SW480 (cell line): ENCODE data around the gene SUCLG2.

Source experiments
- DNase-seq: peaks from one replicate; pipeline ENCODE4 v3.0.0-alpha.2; 2016; ENCODE audit warnings: low spot score

The SUCLG2 gene, protein sequence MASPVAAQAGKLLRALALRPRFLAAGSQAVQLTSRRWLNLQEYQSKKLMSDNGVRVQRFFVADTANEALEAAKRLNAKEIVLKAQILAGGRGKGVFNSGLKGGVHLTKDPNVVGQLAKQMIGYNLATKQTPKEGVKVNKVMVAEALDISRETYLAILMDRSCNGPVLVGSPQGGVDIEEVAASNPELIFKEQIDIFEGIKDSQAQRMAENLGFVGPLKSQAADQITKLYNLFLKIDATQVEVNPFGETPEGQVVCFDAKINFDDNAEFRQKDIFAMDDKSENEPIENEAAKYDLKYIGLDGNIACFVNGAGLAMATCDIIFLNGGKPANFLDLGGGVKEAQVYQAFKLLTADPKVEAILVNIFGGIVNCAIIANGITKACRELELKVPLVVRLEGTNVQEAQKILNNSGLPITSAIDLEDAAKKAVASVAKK

DNA sequence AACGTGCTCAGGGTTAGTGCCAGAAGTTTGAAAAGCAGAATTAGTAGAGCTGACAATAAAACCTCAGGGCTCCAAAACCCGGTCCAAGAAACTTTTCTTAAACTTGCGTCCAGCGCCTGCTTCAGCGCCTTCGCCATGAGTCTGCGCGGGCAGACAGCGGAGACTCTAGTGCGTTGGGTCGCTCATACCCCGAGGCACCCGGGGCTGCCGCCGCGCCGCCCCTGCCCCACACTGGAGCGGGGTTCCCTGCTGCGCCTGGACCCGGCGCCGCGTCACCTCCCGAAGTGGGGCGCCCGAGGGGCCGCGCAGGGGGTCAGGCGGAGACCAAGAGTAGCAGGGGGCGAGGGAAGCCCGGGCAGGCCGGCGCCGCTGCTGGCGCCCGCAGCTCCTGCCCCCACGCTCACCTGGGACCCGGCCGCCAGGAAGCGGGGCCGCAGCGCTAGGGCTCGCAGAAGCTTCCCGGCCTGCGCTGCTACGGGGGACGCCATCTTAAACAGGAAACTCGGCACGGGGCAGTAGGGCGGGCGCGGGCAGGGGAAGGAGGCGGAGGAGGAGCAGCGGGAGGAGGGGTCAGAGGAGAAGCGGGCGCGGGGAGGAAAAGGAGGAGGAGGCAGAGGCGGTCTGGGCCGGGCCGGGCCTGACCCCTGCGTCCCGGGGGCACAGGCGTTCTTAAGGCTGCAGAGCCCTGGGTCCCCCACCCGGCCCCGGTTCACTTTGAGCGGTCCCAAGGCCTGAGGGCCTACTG lies at the start of gene SUCLG2:
Gene SUCLG2 (minus strand): TSS at position 514 of the 745 bp plus-strand sequence. CDS start 26 bp downstream, at position 488.
- DNase-seq: peak; percentile 84

DNA sequence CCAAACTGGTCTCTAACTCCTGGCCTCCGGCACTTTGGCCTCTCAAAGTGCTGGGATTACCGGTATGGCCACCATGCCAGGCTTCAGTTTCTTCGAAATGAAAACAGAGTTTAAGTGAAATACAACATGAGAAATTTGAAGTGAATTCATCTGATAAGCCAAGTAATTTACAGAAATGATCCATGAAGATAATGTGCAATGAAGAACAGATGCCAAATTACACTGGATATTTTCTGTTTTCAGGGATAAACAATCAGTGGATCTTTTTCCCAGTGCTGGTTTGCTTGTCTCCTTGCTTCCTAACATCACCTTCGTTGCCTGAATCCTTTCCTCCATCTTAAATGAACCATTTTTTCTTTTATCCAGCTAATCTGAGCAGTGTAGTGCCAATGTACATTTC lies 46.2 kb upstream of the SUCLG2 start:
- no peak for DNase-seq

DNA sequence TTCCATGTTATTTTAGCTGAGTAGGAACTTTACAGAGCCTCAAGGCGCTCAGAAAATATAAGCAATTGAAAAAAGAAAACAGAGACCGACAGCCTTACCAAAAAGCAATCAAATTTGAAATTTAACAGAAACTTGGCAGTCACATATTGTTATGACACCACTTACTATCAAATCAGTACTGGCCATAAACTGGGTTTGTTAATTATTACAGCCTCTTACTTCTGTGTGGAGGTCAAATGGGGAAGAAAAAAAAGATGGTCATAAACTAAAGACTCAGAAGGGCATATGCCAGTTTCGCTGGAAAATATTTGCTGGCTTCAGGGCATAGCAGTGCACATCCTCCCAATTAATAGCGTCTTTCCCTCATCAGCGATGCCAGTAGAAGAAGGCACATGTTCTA lies 45.5 kb upstream of the SUCLG2 start:
- no peak for DNase-seq

DNA sequence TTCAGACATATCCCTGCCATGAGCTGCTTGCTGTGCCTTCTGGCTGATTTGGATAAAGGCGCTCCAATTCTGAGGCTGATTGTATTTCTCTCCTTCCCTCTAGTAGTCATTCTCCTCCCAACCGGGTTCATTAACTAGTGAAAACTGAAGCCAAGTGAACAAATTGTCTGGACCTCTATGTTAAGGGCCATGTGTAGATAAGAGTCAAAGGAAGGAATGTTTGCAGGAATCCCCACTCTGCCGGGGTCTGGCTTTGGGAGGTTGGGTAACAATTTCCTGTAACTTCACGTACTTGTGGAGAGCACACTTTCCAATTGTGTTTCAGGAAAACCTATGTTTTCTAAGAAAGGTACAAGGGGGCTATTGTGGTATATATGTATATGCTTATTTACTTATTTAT lies 38.2 kb upstream of the SUCLG2 start:
- no peak for DNase-seq

DNA sequence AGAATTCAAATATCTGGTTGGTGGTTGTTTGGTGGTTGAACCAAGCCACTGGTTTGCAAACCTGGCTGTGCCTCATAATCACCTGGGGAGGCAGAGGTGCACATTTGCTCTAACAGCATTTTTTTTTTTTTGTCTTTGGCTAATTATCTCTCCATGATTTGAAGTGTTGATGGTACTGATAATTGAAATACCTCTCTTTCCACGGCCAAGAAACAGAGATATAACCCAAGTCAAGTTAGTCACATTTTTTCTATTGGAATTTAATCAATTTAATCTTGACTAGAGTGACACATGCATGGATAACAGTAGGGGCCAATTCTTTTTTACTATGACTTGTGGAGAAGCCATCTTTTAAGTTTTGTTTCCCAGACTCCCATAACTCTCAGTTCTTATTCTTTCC lies 37.5 kb upstream of the SUCLG2 start:
- no peak for DNase-seq

DNA sequence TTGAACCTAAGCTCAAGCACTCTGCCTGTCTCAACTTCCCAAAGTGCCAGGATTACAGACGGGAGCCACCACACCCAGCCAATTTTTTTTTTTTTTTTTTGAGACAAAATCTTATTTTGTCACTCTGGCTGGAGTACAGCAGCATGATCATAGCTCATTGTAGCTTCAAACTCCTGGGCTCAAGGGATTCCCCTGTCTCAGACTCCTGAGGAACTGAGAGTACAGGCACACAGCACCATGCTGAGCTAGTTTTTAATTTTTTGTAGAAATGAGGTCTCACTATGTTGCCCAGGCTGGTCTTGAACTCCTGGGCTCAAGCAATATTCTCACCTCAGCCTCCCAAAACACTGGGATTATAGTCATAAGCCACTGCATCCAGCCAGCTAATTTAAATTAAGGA lies 36.8 kb upstream of the SUCLG2 start:
- DNase-seq: no peak

DNA sequence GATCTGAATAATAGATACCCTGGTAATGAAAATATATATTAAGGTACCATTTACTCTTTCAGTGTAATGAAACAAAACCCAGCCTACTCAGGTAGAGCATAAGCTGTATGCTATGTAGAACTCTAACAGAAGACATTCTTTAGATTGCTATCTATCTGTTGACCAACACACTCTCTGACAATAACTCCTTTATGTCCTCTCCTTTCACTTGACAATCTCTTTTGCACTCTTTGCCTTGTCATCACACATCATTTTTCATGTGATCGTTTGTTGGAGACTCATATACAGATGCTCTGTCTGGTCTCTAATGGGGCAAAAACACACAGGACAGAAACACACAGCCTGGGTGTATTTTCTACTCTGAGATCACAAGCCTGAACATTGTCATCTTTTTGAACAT lies 35.4 kb upstream of the SUCLG2 start:
- DNase-seq: no peak

DNA sequence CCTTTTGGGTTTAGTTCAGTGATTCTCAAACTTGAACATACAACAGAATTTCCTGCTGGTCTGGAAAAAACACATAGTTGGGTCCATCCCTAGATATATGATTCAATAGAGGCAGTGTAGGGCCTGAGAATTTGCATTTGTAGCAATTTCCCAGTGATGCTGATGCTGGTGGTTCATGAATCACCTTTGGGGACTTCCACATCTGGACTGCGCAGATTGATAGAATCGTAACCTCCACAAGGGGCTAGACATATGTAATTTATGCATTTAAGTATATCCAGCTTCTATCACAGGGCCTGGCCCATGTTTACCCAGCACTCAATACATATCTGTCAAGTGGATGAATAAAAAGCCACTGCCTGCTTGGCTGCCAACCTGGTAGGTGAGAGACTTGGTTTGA lies 33.8 kb upstream of the SUCLG2 start:
- no peak for DNase-seq

DNA sequence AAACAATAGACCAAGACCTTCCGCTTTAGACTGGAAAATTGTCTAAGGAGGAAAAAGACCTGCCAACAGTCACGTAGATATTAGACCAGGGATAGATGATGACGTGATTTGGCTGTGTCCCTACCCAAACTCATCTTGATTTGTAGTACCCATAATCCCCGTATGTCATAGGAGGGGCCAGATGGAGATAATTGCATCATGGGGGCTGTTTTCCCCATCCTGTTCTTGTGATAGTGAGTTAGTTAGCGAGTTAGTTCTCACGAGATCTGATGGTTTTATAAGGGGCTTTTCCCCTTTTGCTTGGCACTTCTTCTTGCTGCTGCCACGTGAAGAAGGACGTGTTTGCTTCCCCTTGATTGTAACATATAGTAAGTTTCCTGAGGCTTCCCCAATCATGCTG lies 31.7 kb upstream of the SUCLG2 start:
- DNase-seq: no peak

DNA sequence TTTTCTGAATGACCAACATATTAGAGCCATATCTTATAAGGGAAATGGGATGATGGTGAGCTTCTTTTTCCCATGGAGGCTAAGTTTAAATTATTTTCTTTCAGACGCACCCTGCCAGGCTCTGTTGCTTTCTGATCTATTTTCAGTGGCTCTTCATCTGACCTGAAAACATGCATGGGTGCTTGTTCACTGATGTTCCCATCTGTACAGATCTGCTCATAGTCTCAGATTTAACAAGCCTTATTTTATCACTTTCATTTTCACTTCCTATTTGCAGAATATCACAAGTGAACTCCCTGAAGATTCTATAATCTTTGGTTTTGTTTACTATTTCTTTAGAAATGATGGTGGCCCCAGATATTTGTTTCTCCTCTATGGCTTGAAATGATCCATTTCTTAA lies 31.1 kb upstream of the SUCLG2 start:
- DNase-seq: no peak

DNA sequence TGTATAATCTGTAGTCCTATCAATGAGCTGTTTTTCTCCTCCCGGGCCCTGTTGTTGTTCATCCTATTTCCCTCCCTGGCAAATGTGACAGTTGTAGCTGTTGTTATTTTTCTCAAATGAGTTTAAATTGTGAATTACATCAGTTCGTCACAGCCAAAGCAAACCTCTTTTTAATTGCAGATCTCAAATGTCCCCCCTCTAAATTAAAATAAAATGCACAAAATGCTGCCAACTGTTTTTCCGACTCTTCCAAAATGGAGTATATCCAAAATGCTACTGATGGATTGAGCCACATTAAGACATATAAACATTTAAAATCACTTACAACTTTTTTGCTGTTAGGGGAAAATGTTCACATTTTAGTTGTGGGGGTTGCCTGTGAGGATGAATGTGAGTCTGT lies 29.8 kb upstream of the SUCLG2 start:
- no peak for DNase-seq

DNA sequence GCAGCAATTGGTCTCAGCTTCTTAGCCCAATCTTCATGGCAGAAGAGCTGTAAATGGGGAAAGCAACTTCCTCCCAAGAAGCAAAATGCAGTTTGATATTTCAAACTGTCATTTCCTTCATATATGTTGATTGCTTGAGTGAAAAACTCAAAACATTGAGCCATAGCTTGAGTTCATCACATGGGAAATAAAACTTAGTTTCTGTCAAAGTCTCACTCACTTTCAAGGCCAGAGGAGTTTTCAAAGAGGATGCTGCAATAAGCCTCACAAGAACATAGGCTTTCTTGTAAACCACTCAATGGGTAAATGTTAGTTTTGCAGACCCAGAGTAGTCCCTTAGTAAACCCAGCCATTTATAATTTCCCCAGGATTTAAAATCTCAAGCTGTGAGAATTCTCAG lies 29.1 kb upstream of the SUCLG2 start:
- DNase-seq: no peak

DNA sequence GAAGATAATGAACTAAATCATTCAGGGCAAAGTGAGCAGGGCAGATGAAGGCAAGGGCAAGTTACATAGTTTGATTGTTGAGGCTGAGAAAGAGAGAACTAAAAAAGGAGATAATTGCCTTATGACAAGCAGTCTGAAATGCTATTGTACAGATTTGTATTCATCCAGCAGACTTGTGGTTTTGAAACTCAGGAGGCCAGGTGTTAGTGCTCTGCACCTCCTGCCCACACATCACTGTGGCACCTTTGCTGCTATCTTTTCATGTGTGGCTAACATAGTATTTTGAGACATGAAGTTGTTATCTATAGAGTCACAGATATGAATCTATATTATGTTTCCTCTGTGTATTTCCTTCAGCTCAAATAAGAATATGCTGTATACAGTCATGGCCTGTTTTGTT lies 24.3 kb upstream of the SUCLG2 start:
- no peak for DNase-seq

DNA sequence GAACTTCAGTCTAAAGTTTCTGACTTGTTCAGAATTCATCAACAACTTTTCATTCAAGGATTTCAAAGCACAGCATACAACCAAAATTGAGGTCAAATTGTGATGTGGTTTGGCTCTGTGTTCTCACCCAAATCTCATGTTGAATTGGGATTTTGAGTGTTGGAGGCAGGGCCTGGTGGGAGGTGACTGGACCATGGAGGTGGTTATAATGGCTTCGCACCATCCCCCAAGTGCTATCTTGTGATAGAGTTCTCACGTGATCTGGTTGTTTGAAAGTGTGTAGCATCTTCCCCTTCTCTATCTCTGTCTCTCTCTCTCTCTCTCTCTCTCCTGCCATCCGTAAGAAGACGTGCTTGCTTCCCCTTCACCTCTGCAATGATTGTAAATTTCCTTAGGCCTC lies 19.6 kb upstream of the SUCLG2 start:
- DNase-seq: no peak

DNA sequence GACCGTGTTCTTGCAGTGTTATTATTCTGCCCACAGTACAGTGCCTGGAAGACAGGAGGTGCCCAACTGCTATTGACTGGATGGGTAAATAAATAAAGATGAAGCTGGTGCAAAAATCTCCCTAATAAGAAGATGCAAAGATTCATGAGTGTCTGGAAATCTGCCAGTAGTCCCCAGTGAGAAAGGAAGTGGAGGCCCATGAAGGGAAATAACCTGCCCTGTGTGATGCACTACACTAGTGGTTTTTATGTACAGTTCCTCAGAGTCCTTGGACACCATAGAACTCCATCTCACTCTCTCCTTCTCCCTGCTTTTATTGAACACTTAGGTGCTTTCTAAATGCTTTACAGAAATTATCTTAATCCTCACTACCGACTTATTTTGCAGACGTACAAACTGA lies 8.3 kb upstream of the SUCLG2 start:
- DNase-seq: no peak

DNA sequence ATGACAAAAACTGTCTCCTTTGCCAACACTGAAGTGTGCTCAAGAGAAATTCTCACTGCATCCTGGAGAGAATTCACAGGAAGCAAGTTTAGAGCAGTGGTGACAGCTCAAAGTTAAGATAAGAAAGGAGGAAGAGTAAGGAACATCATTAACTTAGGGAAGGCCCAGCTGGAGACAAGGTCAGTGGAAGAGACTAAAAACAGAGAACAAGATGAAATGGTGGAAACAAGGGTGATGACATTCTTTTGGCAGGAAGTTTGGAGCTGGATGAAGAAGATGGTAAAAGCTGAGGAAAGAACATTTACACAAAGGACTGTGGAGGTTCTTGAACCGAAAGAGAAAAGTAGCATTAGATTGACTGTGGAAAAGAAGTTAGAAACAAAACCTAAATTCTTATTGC lies 6.7 kb upstream of the SUCLG2 start:
- DNase-seq: no peak

DNA sequence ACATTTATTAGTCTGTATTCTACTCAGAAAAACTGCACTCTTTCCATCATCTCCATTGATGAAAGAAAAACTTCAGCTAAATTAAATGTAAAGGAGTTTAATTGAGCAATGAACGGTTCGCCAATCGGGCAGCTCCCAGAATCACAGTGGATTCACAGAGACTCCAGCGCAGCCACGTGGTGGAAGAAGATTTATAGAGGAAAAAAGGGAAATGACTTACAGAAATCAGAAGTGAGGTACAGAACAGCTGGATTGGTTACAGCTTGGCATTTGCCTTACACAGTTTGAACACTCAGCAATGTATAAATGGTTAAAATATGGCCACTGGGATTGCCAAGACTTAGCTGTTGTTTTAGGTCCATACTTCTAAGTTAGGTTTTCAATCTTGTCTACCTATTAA lies 2.8 kb upstream of the SUCLG2 start:
- no peak for DNase-seq

DNA sequence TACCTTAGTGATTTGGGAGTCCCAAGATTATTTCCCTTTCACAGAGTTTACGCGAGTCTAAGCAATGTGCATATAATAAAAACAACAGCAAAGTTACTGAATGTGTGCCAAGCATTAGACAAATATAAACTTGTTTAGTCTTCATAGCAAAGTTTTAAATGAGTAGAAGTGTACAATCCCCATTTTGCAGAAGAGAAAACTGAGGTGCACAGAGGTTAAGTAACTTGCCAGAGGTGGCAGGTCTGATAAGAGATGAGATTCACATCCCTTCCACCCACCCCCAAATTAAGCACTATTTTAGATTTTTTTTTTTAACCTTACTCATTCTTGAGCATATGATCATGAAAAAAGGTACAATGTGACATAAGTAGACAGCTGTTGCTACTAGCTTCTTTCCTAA lies 2.2 kb upstream of the SUCLG2 start:
- DNase-seq: no peak

DNA sequence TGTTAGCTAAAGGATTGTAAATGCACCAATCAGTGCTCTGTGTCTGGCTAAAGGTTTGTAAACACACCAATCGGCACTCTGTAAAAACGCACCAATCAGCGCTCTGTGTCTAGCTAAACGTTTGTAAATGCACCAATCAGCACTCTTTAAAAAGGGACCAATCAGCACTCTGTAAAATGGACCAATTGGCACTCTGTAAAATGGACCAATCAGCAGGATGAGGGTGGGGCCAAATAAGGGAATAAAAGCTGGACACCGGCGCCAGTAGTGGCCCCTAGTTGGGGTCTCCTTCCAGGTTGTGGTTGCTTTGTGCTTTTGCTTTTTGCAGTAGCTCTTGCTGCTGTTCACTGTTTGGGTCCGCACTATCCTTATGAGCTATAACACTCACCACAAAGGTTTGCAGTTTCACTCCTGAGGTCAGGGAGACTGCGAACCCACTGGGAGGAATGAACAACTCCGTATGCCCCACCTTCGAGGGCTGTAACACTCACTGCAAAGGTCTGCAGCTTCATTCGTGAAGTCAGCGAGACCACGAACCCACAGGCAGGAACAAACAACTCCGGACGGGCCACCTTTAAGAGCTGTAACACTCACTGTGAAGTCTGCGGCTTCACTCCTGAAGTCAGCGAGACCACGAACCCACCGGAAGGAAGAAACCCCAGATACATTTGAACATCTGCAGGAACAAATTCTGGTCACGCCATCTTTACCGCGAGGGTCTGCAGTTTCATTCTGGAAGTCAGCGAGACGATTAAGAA lies 1.1 kb upstream of the SUCLG2 start:
- DNase-seq: no peak

DNA sequence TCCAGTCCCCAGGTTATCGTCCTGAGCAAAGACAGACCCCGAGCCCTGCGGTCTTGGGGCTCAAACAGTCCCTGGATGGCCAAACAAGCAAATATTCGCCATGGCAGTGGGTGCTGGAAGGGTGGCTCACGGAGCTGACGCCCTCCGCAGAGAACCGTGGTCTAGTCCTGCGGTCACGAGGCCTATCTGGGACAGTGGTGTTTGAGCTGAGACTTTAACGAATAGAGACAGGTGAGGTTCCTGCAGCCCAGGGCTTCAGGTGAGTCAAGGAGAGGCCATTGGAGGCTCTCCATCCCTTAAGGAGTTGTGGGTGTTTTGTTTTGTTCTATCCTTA lies 399 bp upstream of the SUCLG2 start:
- DNase-seq: no peak

DNA sequence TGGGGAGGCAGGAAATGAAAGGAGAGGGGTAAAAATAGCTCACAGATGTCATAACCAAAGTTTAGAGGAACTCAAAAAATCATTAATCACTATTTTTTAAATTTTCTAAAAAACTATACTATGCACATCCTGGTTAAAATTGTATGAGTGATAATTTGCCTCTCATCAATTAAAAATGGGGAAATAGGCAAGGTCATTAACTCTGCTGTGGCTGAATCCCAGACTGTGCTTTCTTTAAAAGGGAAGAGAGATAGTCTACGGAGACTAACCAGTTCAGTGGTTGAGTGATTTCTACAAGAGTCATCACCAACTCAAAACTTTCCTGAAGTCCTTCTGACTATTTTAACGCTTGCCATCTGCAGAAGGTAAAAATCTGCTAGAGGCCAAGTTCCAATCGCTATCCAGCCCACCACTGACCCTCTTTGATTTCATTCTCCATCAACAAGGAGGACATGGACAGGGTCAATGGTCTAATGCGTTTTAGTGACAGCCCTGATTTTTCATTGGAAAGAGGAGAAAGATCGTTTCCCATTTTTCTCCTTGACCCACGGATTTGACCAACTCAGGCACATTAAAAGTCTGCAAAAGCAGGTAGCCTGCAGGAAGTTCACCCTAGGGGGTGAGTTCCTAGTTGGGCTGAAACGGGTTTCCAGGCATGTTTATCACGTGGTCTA lies 850 bp downstream of the SUCLG2 start:
- DNase-seq: no peak

DNA sequence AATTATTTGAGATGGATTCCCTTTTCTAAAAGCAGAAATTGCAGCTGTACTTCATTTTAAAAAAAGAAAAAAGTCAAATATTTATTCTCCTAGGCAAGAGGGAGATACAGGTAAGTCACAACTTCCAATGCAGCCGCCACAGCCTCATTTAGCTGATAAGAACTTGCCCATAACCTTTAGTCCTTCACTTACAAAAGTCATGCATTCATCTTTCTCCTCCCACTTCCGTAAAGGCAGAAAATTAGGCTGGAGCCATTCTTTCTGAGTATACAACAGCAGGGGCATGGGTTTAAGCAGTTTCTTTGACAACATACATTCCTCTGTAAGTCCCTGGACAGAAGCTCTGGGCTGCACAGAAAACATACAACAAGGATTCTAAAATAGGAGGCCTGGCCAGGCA lies 4.3 kb downstream of the SUCLG2 start:
- DNase-seq: no peak

DNA sequence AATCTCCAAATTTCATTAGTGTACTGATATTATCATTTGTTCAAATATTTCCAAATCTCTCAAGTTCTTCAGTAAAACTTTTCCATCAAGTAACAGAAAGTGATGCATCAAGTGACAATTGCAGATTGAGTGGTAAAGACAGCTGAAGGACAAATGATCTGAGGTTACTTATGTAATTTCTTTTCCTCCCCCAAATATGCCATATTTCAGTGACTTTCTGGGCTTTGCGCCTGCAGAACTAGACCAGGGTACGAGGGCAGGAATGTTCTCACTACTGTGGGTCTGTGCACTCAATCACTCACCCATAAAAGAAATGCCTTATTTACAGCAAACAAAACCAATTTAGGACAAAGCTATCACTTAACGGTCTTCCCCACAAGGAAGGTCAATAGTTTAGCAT lies 4.7 kb downstream of the SUCLG2 start:
- no peak for DNase-seq
